Erythroblast (primary cell): ENCODE data around the gene RPLP1.

Experiments
- DNase-seq, 2 experiments: peaks; one replicate each; lab custom pipeline; 2025; lab: John Stamatoyannopoulos, UW
- GATA1 ChIP-seq: IDR thresholded peaks from 2 replicates; pipeline ENCODE4 v1.6.1; 2011; ENCODE audit warnings: low read depth, mild to moderate bottlenecking, control low read depth, low read length, moderate library complexity
- POLR2A ChIP-seq: IDR thresholded peaks from 2 replicates; pipeline ENCODE4 v1.6.1; 2011; ENCODE audit warnings: mild to moderate bottlenecking, low read length

RPLP1 gene

GRCh38 chr15:69469467-69470201, 17.0 kb downstream of the RPLP1 start:
- DNase-seq, result no peak
- TF ChIP-seq GATA1 (no peak), POLR2A (no peak)

- no peak for DNase-seq
- no peak for TF ChIP-seq POLR2A
- no peak for TF ChIP-seq GATA1
These were observed 19.4 kb downstream of the RPLP1 start for GRCh38 chr15:69472046-69472445.

- DNase-seq, result no peak
- no peak for TF ChIP-seq POLR2A
These were observed 19.9 kb downstream of the RPLP1 start for GRCh38 chr15:69472562-69472961.

GRCh38 chr15:69474291-69474690, 21.7 kb downstream of the RPLP1 start:
- DNase-seq, result no peak
- TF ChIP-seq GATA1 (no peak), POLR2A (no peak)

GRCh38 chr15:69474846-69475455, 22.3 kb downstream of the RPLP1 start:
- peak in 1 of 2 experiments; percentile 10 for DNase-seq
- no peak for TF ChIP-seq GATA1

GRCh38 chr15:69475769-69476358, 23.2 kb downstream of the RPLP1 start:
- TF ChIP-seq GATA1 (no peak), POLR2A (no peak)

GRCh38 chr15:69476704-69477473, 24.3 kb downstream of the RPLP1 start:
- TF ChIP-seq GATA1, result no peak
- no peak for TF ChIP-seq POLR2A
- DNase-seq, result no peak

More at GRCh38 chr15:69475769-69476358, 23.2 kb downstream of the RPLP1 start:
- DNase-seq, result peak; percentile 59 to 80

- peak; percentile 57 to 74 for DNase-seq
- no peak for TF ChIP-seq GATA1
These were observed 25.7 kb downstream of the RPLP1 start for GRCh38 chr15:69478259-69478781.

- no peak for DNase-seq
- TF ChIP-seq GATA1, result no peak
These were observed 26.5 kb downstream of the RPLP1 start for GRCh38 chr15:69479081-69479480.

GRCh38 chr15:69479971-69480370, 27.4 kb downstream of the RPLP1 start:
- DNase-seq, result no peak
- no peak for TF ChIP-seq GATA1
- no peak for TF ChIP-seq POLR2A

- TF ChIP-seq GATA1, result no peak
- no peak for TF ChIP-seq POLR2A
- DNase-seq, result no peak
These were observed 28.3 kb downstream of the RPLP1 start for GRCh38 chr15:69480932-69481331.

GRCh38 chr15:69482686-69483256, 30.2 kb downstream of the RPLP1 start:
- no peak for DNase-seq
- TF ChIP-seq GATA1 (no peak), POLR2A (no peak)

GRCh38 chr15:69484837-69485236, 32.2 kb downstream of the RPLP1 start:
- no peak for DNase-seq
- TF ChIP-seq POLR2A (no peak), GATA1 (no peak)

GRCh38 chr15:69486481-69487110, 34.0 kb downstream of the RPLP1 start:
- TF ChIP-seq GATA1, result no peak
- TF ChIP-seq POLR2A, result no peak
- no peak for DNase-seq
